K562 treated with DMSO at 1 percent for 4 hours (cell line): Measurements from ENCODE around the gene ADORA3. TPM values are rescaled to one million over a fixed set of nuclear protein-coding genes. Genes with fewer than 3 reads are reported as not detected.

Experiments used
- total RNA-seq: library from RNA; unstranded; fragments of 300-600 nt; gene quantifications from 2 replicates; pipeline ENCODE4 v1.2.3, GENCODE V29; 2022; ENCODE audit not compliant: insufficient read depth

ADORA3 gene
- total RNA-seq = 0.78 TPM in 1 of 2 replicates, not detected in the other

DNA sequence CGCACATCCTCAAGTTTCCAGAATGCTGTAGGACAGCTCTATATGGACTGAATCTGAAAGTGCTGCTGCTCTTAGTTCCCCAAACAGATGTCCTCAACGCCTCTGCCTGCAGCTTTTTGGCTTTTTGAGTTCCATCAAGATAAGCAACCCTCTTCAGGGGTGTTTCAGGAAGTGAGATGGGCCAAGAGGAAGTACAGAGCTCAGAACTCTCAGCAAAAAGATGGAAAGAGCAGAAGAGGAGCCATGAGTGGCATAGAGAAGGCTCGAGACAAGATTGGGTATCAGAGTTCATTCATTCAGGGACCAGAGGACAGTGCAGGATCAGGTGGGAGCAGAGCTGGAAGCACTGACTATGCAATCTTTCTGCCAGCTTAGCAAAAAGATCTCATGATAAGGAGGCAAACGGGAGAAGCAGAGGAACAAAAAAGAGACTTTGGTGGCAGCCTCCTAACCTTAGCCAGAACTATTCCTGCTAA is at the start of gene ADORA3, which contains the start of gene TMIGD3:
Gene ADORA3, minus strand, starts transcription at position 49 of the 476 bp plus-strand sequence. CDS start 279 bp downstream, outside the sequence.
Gene TMIGD3, minus strand, starts transcription at position 49 of the 476 bp plus-strand sequence. CDS start 279 bp downstream, outside the sequence.

Other genes starting within 250 kb of the ADORA3 start
- not detected in 2 replicates for gene CHIA, start 212.8 kb downstream of the ADORA3 start, total RNA-seq
- 1.5 and 2.2 TPM in 2 replicates for gene OVGP1, start 75.9 kb downstream of the ADORA3 start, total RNA-seq
- gene WDR77, start 54.4 kb downstream of the ADORA3 start, total RNA-seq = 21.5 and 28.2 TPM in 2 replicates
- gene ATP5PB, start 54.2 kb downstream of the ADORA3 start, total RNA-seq = 212 and 226 TPM in 2 replicates
- 6.8 and 7.8 TPM in 2 replicates for gene C1orf162, start 29.6 kb downstream of the ADORA3 start, total RNA-seq
- gene TMIGD3, start within 50 bp of the ADORA3 start, total RNA-seq = not detected in 2 replicates
- 35.7 and 43.6 TPM in 2 replicates for gene RAP1A, start 116.2 kb upstream of the ADORA3 start, total RNA-seq
- gene INKA2, start 235.8 kb upstream of the ADORA3 start, total RNA-seq = not detected in 2 replicates